T-helper 17 cell (primary cell): Measurements from ENCODE around the gene TRAF6. TPM values are rescaled to one million over a fixed set of nuclear protein-coding genes. Genes with fewer than 3 reads are reported as not detected.

Experiments used
- ATAC-seq: fragments of 150-1000 bp; cut with Tn5 transposase; 2 replicates; pipeline ENCODE4 v1.10.0; 2021; ENCODE audit warnings: mild to moderate bottlenecking, moderate library complexity
- DNase-seq, 3 donors: peaks; one replicate each; pipeline versions ENCODE4 v3.0.0 to v3.0.0-alpha.2; 2020 to 2021
- H3K9me3 ChIP-seq: one replicate; pipeline ENCODE4 v1.7.0; 2013; ENCODE audit warnings: low read length, mild to moderate bottlenecking; ENCODE audit not compliant: control insufficient read depth, poor library complexity, severe bottlenecking
- H3K27ac Mint-ChIP-seq: one replicate; pipeline ENCODE4 v1.8.0; 2022; ENCODE audit warnings: mild to moderate bottlenecking, moderate library complexity, mixed read lengths
- H3K27me3 Mint-ChIP-seq: one replicate; pipeline ENCODE4 v1.8.0; 2022; ENCODE audit warnings: mixed read lengths
- H3K36me3 Mint-ChIP-seq: one replicate; pipeline ENCODE4 v1.8.0; 2022; ENCODE audit warnings: low read depth, mixed read lengths
- H3K4me1 Mint-ChIP-seq: one replicate; pipeline ENCODE4 v1.8.0; 2022; ENCODE audit warnings: mild to moderate bottlenecking, mixed read lengths
- H3K4me3 Mint-ChIP-seq: one replicate; pipeline ENCODE4 v1.8.0; 2022; ENCODE audit warnings: mild to moderate bottlenecking, moderate library complexity, mixed read lengths
- total RNA-seq, 4 donors: library from RNA in 2 of 4; stranded (reverse) in 2 of 4; gene quantifications; one replicate each; pipeline ENCODE4 v1.2.3 and lab custom pipeline; 2022 to 2026

The TRAF6 gene
- total RNA-seq, 2 donors from 2014 or later: 20.2 to 26.2 TPM

GRCh38 chr11:36450110-36450572, 59.9 kb downstream of the TRAF6 start:
- no peak for DNase-seq
- H3K4me3 Mint-ChIP-seq: peak overlapping the region; percentile 47
- peak overlapping the region; percentile 10 for H3K27ac Mint-ChIP-seq
- H3K27me3 Mint-ChIP-seq: no peaks in the 10 kb centered on the region
- ATAC-seq: no peak
- H3K9me3 ChIP-seq: no peaks in the 10 kb centered on the region
- H3K36me3 Mint-ChIP-seq: peaks cover 6% of the 10 kb centered on the region
- peaks cover 35% of the 10 kb centered on the region for H3K4me1 Mint-ChIP-seq

DNA sequence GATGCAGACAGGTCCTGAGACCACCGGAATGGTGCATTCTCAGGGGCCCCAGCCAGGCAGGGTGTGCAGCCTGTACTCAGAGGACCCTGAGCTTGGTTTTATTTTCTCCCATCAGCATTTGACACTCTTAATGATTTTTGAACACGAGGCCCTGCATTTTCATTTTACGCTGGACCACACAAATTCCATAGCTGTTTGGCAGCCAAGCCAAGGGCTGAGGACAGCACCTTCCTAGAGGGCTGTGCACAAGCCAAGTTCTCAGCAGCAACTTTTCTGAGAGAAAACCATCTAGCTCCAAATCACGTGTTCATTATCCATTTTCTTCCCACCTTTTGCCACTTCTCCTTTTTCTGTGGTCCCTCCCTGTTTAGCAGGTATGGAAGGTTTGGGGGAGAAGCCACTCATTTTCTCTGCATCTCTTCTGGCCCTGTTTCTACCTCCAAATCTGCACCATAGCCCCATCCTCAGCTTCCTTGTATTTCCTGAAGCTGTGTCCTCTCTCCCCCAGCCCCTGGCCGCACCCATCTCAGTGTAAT, 60.4 kb downstream of the TRAF6 start:
- ATAC-seq (no peak), DNase-seq (no peak)
- peaks cover 35% of the 10 kb centered on the region for H3K4me1 Mint-ChIP-seq
- H3K9me3 ChIP-seq: no peaks in the 10 kb centered on the region
- H3K27me3 Mint-ChIP-seq: no peaks in the 10 kb centered on the region
- peak overlapping the region; percentile 47 for H3K4me3 Mint-ChIP-seq
- peak overlapping the region; percentile 10 for H3K27ac Mint-ChIP-seq
- peaks cover 6% of the 10 kb centered on the region for H3K36me3 Mint-ChIP-seq

- no peak for DNase-seq
- no peaks in the 10 kb centered on the region for H3K9me3 ChIP-seq
- Mint-ChIP-seq H3K4me1 (peaks cover 26% of the 10 kb centered on the region), H3K27ac (no peak overlapping the region), H3K4me3 (no peak overlapping the region), H3K36me3 (peaks cover 3% of the 10 kb centered on the region), H3K27me3 (no peaks in the 10 kb centered on the region)
- ATAC-seq: no peak
Measured at GRCh38 chr11:36447947-36448346, 62.1 kb downstream of the TRAF6 start.

DNA sequence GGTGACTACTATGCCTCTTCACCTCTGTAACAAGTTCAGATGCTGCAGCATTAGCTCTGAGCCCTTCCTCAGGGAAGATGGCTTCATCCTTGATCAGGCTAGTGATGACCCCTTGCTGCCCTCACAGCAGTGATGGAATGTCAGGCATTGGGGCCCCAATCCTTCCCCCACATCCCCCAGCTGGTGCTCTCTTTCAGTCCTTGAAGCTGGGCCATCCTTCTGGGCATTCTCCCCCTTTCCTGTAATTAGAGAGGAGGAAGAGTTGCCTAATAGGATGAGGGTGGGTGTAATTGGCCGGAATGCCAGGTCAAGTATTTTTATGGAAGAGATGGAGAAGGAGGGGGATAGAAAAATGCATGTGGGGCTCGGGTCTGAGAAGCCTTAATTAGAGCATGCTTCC, 62.6 kb downstream of the TRAF6 start:
- Mint-ChIP-seq H3K4me1 (peaks cover 21% of the 10 kb centered on the region), H3K4me3 (no peak overlapping the region), H3K27ac (no peak overlapping the region), H3K36me3 (peaks cover 5% of the 10 kb centered on the region), H3K27me3 (no peaks in the 10 kb centered on the region)
- H3K9me3 ChIP-seq: no peaks in the 10 kb centered on the region
- ATAC-seq: no peak
- no peak for DNase-seq

- DNase-seq: no peak
- ATAC-seq: no peak
- Mint-ChIP-seq H3K36me3 (peaks cover 5% of the 10 kb centered on the region), H3K4me1 (peaks cover 13% of the 10 kb centered on the region), H3K27me3 (no peaks in the 10 kb centered on the region), H3K27ac (no peak overlapping the region), H3K4me3 (no peak overlapping the region)
- H3K9me3 ChIP-seq: no peaks in the 10 kb centered on the region
Measured at GRCh38 chr11:36446135-36446534, 63.9 kb downstream of the TRAF6 start.

DNA sequence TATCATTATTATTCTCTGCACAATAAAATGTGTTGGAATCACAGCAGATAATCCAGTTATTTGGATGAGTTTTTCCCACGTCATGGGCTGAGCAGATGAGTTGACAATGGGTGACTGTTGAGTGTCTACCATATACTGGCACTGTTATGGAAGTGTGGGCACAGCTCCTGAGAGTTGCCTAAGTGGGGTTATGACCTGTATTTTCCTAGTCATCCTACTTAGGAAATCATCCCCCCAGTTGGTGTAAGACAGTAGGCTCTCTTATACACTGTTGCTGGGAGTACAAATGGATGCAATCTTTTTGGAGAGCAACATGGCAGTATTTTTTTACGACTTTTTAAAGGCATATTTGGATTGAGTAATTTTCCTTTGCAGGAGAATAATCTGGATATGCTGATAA, 66.4 kb downstream of the TRAF6 start:
- Mint-ChIP-seq H3K4me3 (no peak overlapping the region), H3K27me3 (no peaks in the 10 kb centered on the region), H3K36me3 (peaks cover 5% of the 10 kb centered on the region), H3K27ac (no peak overlapping the region), H3K4me1 (peaks cover 2% of the 10 kb centered on the region)
- DNase-seq: no peak
- no peaks in the 10 kb centered on the region for H3K9me3 ChIP-seq
- ATAC-seq: no peak

GRCh38 chr11:36441610-36442208, 68.4 kb downstream of the TRAF6 start:
- Mint-ChIP-seq H3K27ac (no peak overlapping the region), H3K27me3 (no peaks in the 10 kb centered on the region), H3K36me3 (peaks cover 2% of the 10 kb centered on the region), H3K4me3 (no peak overlapping the region), H3K4me1 (no peaks in the 10 kb centered on the region)
- no peak for ATAC-seq
- no peak for DNase-seq
- H3K9me3 ChIP-seq: no peaks in the 10 kb centered on the region

DNA sequence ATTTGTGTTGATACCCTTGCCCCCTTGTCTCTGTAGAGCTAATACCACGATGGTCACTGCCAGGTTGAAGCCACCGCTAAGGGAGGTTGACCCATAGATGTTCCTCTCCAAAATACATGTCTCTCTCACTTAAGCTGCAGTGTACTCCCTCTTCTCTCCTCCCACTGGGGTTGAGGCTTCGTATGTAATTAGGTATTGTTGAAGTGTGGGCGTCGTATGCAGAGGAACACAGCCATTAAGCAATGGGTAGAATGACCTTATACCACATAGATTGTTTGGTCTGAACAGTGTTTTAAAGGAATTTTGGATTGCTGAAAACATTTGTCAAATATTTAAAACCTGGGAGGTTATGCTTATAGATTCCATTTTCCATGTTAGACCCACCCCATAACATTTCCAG, 71.9 kb downstream of the TRAF6 start:
- H3K36me3 Mint-ChIP-seq: peaks cover 2% of the 10 kb centered on the region
- DNase-seq (no peak), ATAC-seq (no peak)
- peaks cover 7% of the 10 kb centered on the region for H3K27me3 Mint-ChIP-seq
- no peaks in the 10 kb centered on the region for H3K4me1 Mint-ChIP-seq
- H3K9me3 ChIP-seq: no peaks in the 10 kb centered on the region
- no peak overlapping the region for H3K4me3 Mint-ChIP-seq
- H3K27ac Mint-ChIP-seq: no peak overlapping the region

GRCh38 chr11:36437413-36437812, 72.7 kb downstream of the TRAF6 start:
- H3K4me3 Mint-ChIP-seq: no peak overlapping the region
- H3K27ac Mint-ChIP-seq: no peak overlapping the region
- peaks cover 7% of the 10 kb centered on the region for H3K27me3 Mint-ChIP-seq
- H3K36me3 Mint-ChIP-seq: no peaks in the 10 kb centered on the region
- no peaks in the 10 kb centered on the region for H3K9me3 ChIP-seq
- H3K4me1 Mint-ChIP-seq: no peaks in the 10 kb centered on the region
- DNase-seq (no peak), ATAC-seq (no peak)

Other genes starting within 250 kb of the TRAF6 start
- gene COMMD9, start 220.8 kb downstream of the TRAF6 start, total RNA-seq: 10 to 100 TPM; 39.1 to 40.6 TPM
- 10 to 100 TPM in 1 of 2 donors, 1 to 10 TPM in 1; 9.2 to 11.1 TPM for gene PRR5L, start 214.0 kb downstream of the TRAF6 start, total RNA-seq
- under 1 TPM; 0.16 to 0.27 TPM for gene RAG1, start 57.7 kb upstream of the TRAF6 start, total RNA-seq
- 1 to 10 TPM; 1.9 to 4.4 TPM for gene IFTAP, start 84.2 kb upstream of the TRAF6 start, total RNA-seq
- not detected for gene RAG2, start 88.0 kb upstream of the TRAF6 start, total RNA-seq